Left renal pelvis (tissue), 4 donors: ENCODE data around the gene MRPS23. TPM values are rescaled to one million over a fixed set of nuclear protein-coding genes. Genes with fewer than 3 reads are reported as not detected.

Experiments
- DNase-seq, 4 donors: peaks; one replicate each; pipeline ENCODE4 v3.0.0-alpha.2; 2013; ENCODE audit warnings: low read depth in 4 of 4, low spot score in 3 of 4
- polyA plus RNA-seq, 4 donors: library from polyadenylated mRNA; unstranded; fragments of 120-200 nt; gene quantifications; one replicate each; pipeline ENCODE4 v1.2.1, GENCODE V29; 2013; ENCODE audit not compliant: insufficient read length in 4 of 4

The MRPS23 gene
- polyA plus RNA-seq, 4 donors, result 45.8 to 62.8 (median 60.7) TPM

- no peak for DNase-seq
Measured at GRCh38 chr17:57879437-57880085, 29.7 kb upstream of the MRPS23 start.

- no peak for DNase-seq
Measured at GRCh38 chr17:57877803-57878377, 28.0 kb upstream of the MRPS23 start.

- DNase-seq, result no peak
Measured at GRCh38 chr17:57876866-57877237, 27.0 kb upstream of the MRPS23 start.

GRCh38 chr17:57876023-57876865 is 26.4 kb upstream of the MRPS23 start:
- no peak for DNase-seq

- DNase-seq, result peak in 2 of 4 donors; percentile 80
Measured at GRCh38 chr17:57875290-57876022, 25.6 kb upstream of the MRPS23 start.

- DNase-seq, result peak in 2 of 4 donors; percentile 80 to 82
Measured at GRCh38 chr17:57874434-57875289, 24.8 kb upstream of the MRPS23 start.

GRCh38 chr17:57874058-57874419 is 24.2 kb upstream of the MRPS23 start:
- no peak for DNase-seq

- DNase-seq, result no peak
Measured at GRCh38 chr17:57873261-57874057, 23.6 kb upstream of the MRPS23 start.

- DNase-seq, result no peak
Measured at GRCh38 chr17:57872536-57872935, 22.7 kb upstream of the MRPS23 start.

- DNase-seq, result no peak
Measured at GRCh38 chr17:57871863-57872262, 22.0 kb upstream of the MRPS23 start.

- DNase-seq, result no peak
Measured at GRCh38 chr17:57871155-57871554, 21.3 kb upstream of the MRPS23 start.

- no peak for DNase-seq
Measured at GRCh38 chr17:57870283-57870635, 20.4 kb upstream of the MRPS23 start.

- DNase-seq, result no peak
Measured at GRCh38 chr17:57869617-57870282, 19.9 kb upstream of the MRPS23 start.

- DNase-seq, result no peak
Measured at GRCh38 chr17:57868910-57869616, 19.2 kb upstream of the MRPS23 start.

GRCh38 chr17:57868007-57868909 is 18.4 kb upstream of the MRPS23 start:
- DNase-seq, result no peak

GRCh38 chr17:57867126-57867525 is 17.3 kb upstream of the MRPS23 start:
- no peak for DNase-seq

GRCh38 chr17:57866723-57867122 is 16.9 kb upstream of the MRPS23 start:
- DNase-seq, result no peak
